Activated B cell treated with CpG ODN at 0.5 μM for 24 hours (primary cell): ENCODE data around the gene INSC. TPM values are rescaled to one million over a fixed set of nuclear protein-coding genes. Genes with fewer than 3 reads are reported as not detected.

Source experiments
- ATAC-seq: fragments of 200-7000 bp; cut with Tn5 transposase; one replicate; pipeline ENCODE4 v1.10.0; 2021; ENCODE audit warnings: low read depth, mild to moderate bottlenecking, moderate library complexity
- CTCF ChIA-PET: fragments of 350-600 bp; sonication (Branson Sonifier 250); formaldehyde crosslinking; loops from one replicate; lab custom pipeline; 2021; ENCODE audit warnings: antibody characterized with exemption; lab: Charles Lee
- POLR2A ChIA-PET: fragments of 350-600 bp; sonication (Branson Sonifier 250); formaldehyde crosslinking; loops from one replicate; lab custom pipeline; 2021; ENCODE audit warnings: antibody characterized with exemption; lab: Charles Lee
- DNase-seq: peaks from one replicate; pipeline ENCODE4 v3.0.0; 2022
- H3K27ac Mint-ChIP-seq: one replicate; pipeline ENCODE4 v1.8.0; 2020; ENCODE audit warnings: mixed read lengths
- H3K27me3 Mint-ChIP-seq: one replicate; pipeline ENCODE4 v1.8.0; 2021; ENCODE audit warnings: mixed read lengths
- H3K36me3 Mint-ChIP-seq: one replicate; pipeline ENCODE4 v1.8.0; 2021; ENCODE audit warnings: low read depth, mixed read lengths
- H3K4me1 Mint-ChIP-seq: one replicate; pipeline ENCODE4 v1.8.0; 2021; ENCODE audit warnings: mixed read lengths
- H3K4me3 Mint-ChIP-seq: one replicate; pipeline ENCODE4 v1.8.0; 2020; ENCODE audit warnings: mild to moderate bottlenecking, mixed read lengths
- H3K9me3 Mint-ChIP-seq: one replicate; pipeline ENCODE4 v1.8.0; 2020; ENCODE audit warnings: mixed read lengths
- intact Hi-C: fragments of 100-400 bp; cut with micrococcal nuclease; formaldehyde crosslinking; loops from one replicate; pipeline ENCODE4 v1.15.1; 2024
- total RNA-seq: library from RNA; stranded (reverse); gene quantifications from 2 replicates; pipeline ENCODE4 v1.2.3, GENCODE V29; 2022
- TF ChIP-seq, protein P1 (sequence below): fragments of 200-600 bp; IDR thresholded peaks from one replicate; pipeline ENCODE4 v1.8.0; 2022; ENCODE audit warnings: antibody characterized with exemption, mild to moderate bottlenecking

Gene INSC
- total RNA-seq, 1 donor from 2014 or later = not detected

DNA sequence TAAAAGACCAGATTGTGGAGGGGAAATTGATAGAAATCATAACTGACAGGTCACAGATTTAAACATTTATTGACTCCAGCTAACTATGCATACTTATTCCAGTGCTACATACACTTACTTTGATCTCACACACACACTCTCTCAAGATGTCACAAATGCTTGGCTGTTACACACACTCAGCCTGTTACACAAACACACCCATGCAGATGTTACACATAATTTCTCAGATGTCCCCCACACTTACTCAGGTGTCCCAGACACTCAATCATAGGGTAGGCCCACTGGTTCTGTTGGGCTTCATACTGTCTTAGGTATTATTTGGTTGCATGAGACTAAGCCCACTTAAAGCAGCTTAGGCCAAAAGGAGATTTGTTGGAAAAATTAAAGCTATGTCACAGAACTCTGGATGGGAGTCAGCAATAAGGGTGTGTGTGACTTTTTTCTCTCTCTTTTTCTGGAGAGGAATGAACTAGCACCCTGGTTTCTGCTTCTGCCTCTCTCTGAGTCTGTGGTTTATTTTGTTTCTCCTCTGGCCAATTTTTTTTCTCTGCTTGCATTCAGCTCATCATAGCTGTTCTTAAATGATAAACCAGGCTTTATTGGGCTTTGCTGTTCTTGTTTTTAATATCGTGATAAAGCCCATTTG is 179.4 kb downstream of the INSC start:
- Mint-ChIP-seq H3K36me3 (no peaks in the 10 kb centered on the region), H3K9me3 (no peaks in the 10 kb centered on the region), H3K27ac (no peak overlapping the region), H3K27me3 (no peaks in the 10 kb centered on the region), H3K4me3 (no peak overlapping the region), H3K4me1 (no peaks in the 10 kb centered on the region)
- ATAC-seq = no peak
- intact Hi-C loops = no loop called here
- DNase-seq = no peak
- ChIA-PET POLR2A (no interaction called here), CTCF (no interaction called here)
- TF ChIP-seq, protein P1, sequence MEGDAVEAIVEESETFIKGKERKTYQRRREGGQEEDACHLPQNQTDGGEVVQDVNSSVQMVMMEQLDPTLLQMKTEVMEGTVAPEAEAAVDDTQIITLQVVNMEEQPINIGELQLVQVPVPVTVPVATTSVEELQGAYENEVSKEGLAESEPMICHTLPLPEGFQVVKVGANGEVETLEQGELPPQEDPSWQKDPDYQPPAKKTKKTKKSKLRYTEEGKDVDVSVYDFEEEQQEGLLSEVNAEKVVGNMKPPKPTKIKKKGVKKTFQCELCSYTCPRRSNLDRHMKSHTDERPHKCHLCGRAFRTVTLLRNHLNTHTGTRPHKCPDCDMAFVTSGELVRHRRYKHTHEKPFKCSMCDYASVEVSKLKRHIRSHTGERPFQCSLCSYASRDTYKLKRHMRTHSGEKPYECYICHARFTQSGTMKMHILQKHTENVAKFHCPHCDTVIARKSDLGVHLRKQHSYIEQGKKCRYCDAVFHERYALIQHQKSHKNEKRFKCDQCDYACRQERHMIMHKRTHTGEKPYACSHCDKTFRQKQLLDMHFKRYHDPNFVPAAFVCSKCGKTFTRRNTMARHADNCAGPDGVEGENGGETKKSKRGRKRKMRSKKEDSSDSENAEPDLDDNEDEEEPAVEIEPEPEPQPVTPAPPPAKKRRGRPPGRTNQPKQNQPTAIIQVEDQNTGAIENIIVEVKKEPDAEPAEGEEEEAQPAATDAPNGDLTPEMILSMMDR = no peak

DNA sequence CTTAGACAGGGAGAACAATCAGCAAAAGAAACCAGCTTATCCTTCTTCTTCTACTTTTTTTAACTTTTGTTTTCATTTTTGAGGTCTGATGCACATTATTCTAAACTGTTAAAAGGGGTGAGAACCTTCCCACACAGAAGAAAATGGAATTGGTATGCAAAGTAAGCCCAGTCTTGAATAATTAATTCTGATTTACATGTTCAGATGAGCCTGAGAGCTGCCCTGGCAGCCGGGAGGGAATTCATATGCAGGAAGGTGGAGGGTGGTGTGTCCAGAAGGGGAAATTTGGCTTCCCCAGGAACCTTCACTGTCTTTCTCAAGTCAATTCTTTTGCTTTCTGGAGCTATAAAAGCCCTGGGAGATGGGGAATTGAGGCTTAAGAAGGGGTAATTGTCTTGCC is 181.0 kb downstream of the INSC start:
- Mint-ChIP-seq H3K9me3 (no peaks in the 10 kb centered on the region), H3K4me1 (no peaks in the 10 kb centered on the region), H3K27me3 (no peaks in the 10 kb centered on the region), H3K4me3 (no peak overlapping the region), H3K36me3 (no peaks in the 10 kb centered on the region), H3K27ac (no peak overlapping the region)
- ChIA-PET CTCF (no interaction called here), POLR2A (no interaction called here)
- intact Hi-C loops = no loop called here
- TF ChIP-seq, protein P1 = no peak
- DNase-seq = no peak
- ATAC-seq = no peak

Other genes with a start within 250 kb of the INSC start
- gene CYP2R1, start 222.7 kb upstream of the INSC start, total RNA-seq = 20.1 and 22.0 TPM in 2 replicates
- gene CALCA, start 142.6 kb upstream of the INSC start, total RNA-seq = not detected in 2 replicates
- 0.35 and 0.39 TPM in 2 replicates for gene CALCB, start 41.3 kb upstream of the INSC start, total RNA-seq